LNCAP (cell line): ENCODE results near the gene TRABD2B.

ENCODE experiments used
- TF ChIP-seq, protein P1 (sequence below): fragments of 450-650 bp; IDR thresholded peaks from 2 replicates; pipeline ENCODE4 v1.5.1; 2017; ENCODE audit warnings: mild to moderate bottlenecking

TRABD2B gene

GRCh38 chr1:47937586-47938254, 59.5 kb downstream of the TRABD2B start:
- TF ChIP-seq, protein P1, sequence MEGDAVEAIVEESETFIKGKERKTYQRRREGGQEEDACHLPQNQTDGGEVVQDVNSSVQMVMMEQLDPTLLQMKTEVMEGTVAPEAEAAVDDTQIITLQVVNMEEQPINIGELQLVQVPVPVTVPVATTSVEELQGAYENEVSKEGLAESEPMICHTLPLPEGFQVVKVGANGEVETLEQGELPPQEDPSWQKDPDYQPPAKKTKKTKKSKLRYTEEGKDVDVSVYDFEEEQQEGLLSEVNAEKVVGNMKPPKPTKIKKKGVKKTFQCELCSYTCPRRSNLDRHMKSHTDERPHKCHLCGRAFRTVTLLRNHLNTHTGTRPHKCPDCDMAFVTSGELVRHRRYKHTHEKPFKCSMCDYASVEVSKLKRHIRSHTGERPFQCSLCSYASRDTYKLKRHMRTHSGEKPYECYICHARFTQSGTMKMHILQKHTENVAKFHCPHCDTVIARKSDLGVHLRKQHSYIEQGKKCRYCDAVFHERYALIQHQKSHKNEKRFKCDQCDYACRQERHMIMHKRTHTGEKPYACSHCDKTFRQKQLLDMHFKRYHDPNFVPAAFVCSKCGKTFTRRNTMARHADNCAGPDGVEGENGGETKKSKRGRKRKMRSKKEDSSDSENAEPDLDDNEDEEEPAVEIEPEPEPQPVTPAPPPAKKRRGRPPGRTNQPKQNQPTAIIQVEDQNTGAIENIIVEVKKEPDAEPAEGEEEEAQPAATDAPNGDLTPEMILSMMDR = no peak

- TF ChIP-seq, protein P1 = no peak
Observed at GRCh38 chr1:47936916-47937551, 60.2 kb downstream of the TRABD2B start.

GRCh38 chr1:47935856-47936255, 61.3 kb downstream of the TRABD2B start:
- TF ChIP-seq, protein P1 = no peak

- TF ChIP-seq, protein P1 = no peak
Observed at GRCh38 chr1:47935163-47935562, 62.0 kb downstream of the TRABD2B start.

- TF ChIP-seq, protein P1 = no peak
Observed at GRCh38 chr1:47934243-47934805, 62.9 kb downstream of the TRABD2B start.

GRCh38 chr1:47932743-47933142, 64.4 kb downstream of the TRABD2B start:
- TF ChIP-seq, protein P1 = no peak

GRCh38 chr1:47931395-47931794, 65.8 kb downstream of the TRABD2B start:
- TF ChIP-seq, protein P1 = no peak; the same call in 1 of the 2 replicates
